GM18511 (cell line): ENCODE data around the gene EFHD2.
"Not testable (repeated sequence)": the region's sequence is repeated elsewhere in the genome, so short reads cannot be mapped to it uniquely, and the experiment has no call there.

ENCODE experiments used
- ATAC-seq: cut with Tn5 transposase; IDR thresholded peaks from one replicate; pipeline ENCODE4 v1.9.1; 2021; ENCODE audit warnings: mild to moderate bottlenecking, moderate library complexity; ENCODE audit not compliant: unreplicated experiment

The EFHD2 gene

GRCh38 chr1:15411593-15412137, 2.0 kb downstream of the EFHD2 start:
- peak; percentile 65 for ATAC-seq

- no peak for ATAC-seq
Observed at GRCh38 chr1:15412175-15412800, 2.6 kb downstream of the EFHD2 start.

- no peak for ATAC-seq
Observed at GRCh38 chr1:15412843-15413242, 3.2 kb downstream of the EFHD2 start.

- ATAC-seq: no peak
Observed at GRCh38 chr1:15413563-15414444, 4.1 kb downstream of the EFHD2 start.

GRCh38 chr1:15414445-15414983, 4.8 kb downstream of the EFHD2 start:
- no peak for ATAC-seq

- ATAC-seq: peak; percentile 61
Observed at GRCh38 chr1:15417059-15417934, 7.6 kb downstream of the EFHD2 start.

- ATAC-seq: no peak
Observed at GRCh38 chr1:15418806-15419515, 9.3 kb downstream of the EFHD2 start.

GRCh38 chr1:15420853-15421465, 11.3 kb downstream of the EFHD2 start:
- no peak for ATAC-seq

- no peak for ATAC-seq
Observed at GRCh38 chr1:15422871-15423270, 13.2 kb downstream of the EFHD2 start.

GRCh38 chr1:15423355-15424077, 13.8 kb downstream of the EFHD2 start:
- ATAC-seq: no peak

- ATAC-seq: no peak
Observed at GRCh38 chr1:15424146-15424667, 14.5 kb downstream of the EFHD2 start.

- ATAC-seq: no peak
Observed at GRCh38 chr1:15424981-15425380, 15.3 kb downstream of the EFHD2 start.

- ATAC-seq: no peak
Observed at GRCh38 chr1:15425521-15425920, 15.8 kb downstream of the EFHD2 start.

GRCh38 chr1:15425958-15426357, 16.3 kb downstream of the EFHD2 start:
- no peak for ATAC-seq

- no peak for ATAC-seq
Observed at GRCh38 chr1:15426492-15427279, 17.0 kb downstream of the EFHD2 start.

- ATAC-seq: no peak
Observed at GRCh38 chr1:15427280-15427666, 17.6 kb downstream of the EFHD2 start.

GRCh38 chr1:15428252-15428651, 18.6 kb downstream of the EFHD2 start:
- ATAC-seq: not testable (repeated sequence)

- no peak for ATAC-seq
Observed at GRCh38 chr1:15428815-15429435, 19.2 kb downstream of the EFHD2 start.
